K562 (cell line): ENCODE measurements around the gene XPR1. TPM values are rescaled to one million over a fixed set of nuclear protein-coding genes. Genes with fewer than 3 reads are reported as not detected.
A peak's percentile ranks its signal among the peaks of the same experiment; 100 is the strongest.

Experiments used
- ESRRB ChIP-seq: fragments of 250-450 bp; sonication (Bioruptor Pico); IDR thresholded peaks from 2 replicates; pipeline ENCODE4 v1.5.0; 2020; ENCODE audit warnings: mild to moderate bottlenecking, moderate library complexity, borderline replicate concordance
- FOXO4 ChIP-seq: fragments of 450-650 bp; formaldehyde crosslinking; IDR thresholded peaks from 2 replicates; pipeline ENCODE4 v1.4.0; 2020; ENCODE audit warnings: mild to moderate bottlenecking, moderate library complexity
- MBD1 ChIP-seq: fragments of 250-450 bp; sonication (Bioruptor Pico); IDR thresholded peaks from 2 replicates; pipeline ENCODE4 v1.8.0; 2022; ENCODE audit warnings: inconsistent platforms
- MTA1 ChIP-seq: fragments of 450-650 bp; IDR thresholded peaks from 2 replicates; pipeline ENCODE4 v1.6.1; 2017; ENCODE audit warnings: borderline replicate concordance
- MTA2 ChIP-seq: fragments of 450-650 bp; IDR thresholded peaks from 2 replicates; pipeline ENCODE4 v1.6.1; 2016; ENCODE audit warnings: low read depth
- NUFIP1 ChIP-seq: fragments of 450-650 bp; IDR thresholded peaks from 2 replicates; pipeline ENCODE4 v1.6.1; 2018; ENCODE audit not compliant: partially characterized antibody
- PTRF ChIP-seq: fragments of 450-650 bp; IDR thresholded peaks from 2 replicates; pipeline ENCODE4 v1.6.1; 2016; ENCODE audit warnings: mild to moderate bottlenecking, missing genetic modification characterization, missing compliant biosample characterization
- RBM34 ChIP-seq: fragments of 200-400 bp; formaldehyde crosslinking; IDR thresholded peaks from 2 replicates; pipeline ENCODE4 v1.6.1; 2018; ENCODE audit warnings: low read length, borderline replicate concordance; ENCODE audit not compliant: insufficient read depth
- RCOR1 ChIP-seq, 2 experiments: IDR thresholded peaks; 2 replicates each; pipeline ENCODE4 v1.6.1; 2012; ENCODE audit warnings: low read depth in 2 of 2, low read length in 2 of 2, borderline replicate concordance in 1 of 2, improper control_type of control experiment in 1 of 2
- SP1 ChIP-seq: sonication (generic); formaldehyde crosslinking; IDR thresholded peaks from 2 replicates; pipeline ENCODE4 v1.8.1; 2022; ENCODE audit warnings: mild to moderate bottlenecking, missing genetic modification reagents
- SREBF1 ChIP-seq: fragments of 150-350 bp; IDR thresholded peaks from 2 replicates; pipeline ENCODE4 v1.6.1; 2014; ENCODE audit warnings: antibody characterized with exemption, low read depth, low read length, borderline replicate concordance
- SRSF9 ChIP-seq: fragments of 200-400 bp; formaldehyde crosslinking; IDR thresholded peaks from 2 replicates; pipeline ENCODE4 v1.6.1; 2017; ENCODE audit warnings: low read depth, low read length, borderline replicate concordance
- ZBTB17 ChIP-seq: fragments of 450-650 bp; formaldehyde crosslinking; IDR thresholded peaks from 2 replicates; pipeline ENCODE4 v1.4.0; 2020; ENCODE audit warnings: mild to moderate bottlenecking
- ZBTB49 ChIP-seq: sonication (generic); formaldehyde crosslinking; IDR thresholded peaks from 2 replicates; pipeline ENCODE4 v1.8.0; 2022; ENCODE audit warnings: missing genetic modification reagents, mild to moderate bottlenecking, borderline replicate concordance
- ZFPM2 ChIP-seq: fragments of 250-450 bp; sonication (Bioruptor Pico); IDR thresholded peaks from 2 replicates; pipeline ENCODE4 v1.5.1; 2022; ENCODE audit warnings: mild to moderate bottlenecking
- ZNF583 ChIP-seq: fragments of 250-450 bp; sonication (Bioruptor Pico); IDR thresholded peaks from 2 replicates; pipeline ENCODE4 v1.4.0; 2020
- polyA plus RNA-seq, 8 experiments: library from polyadenylated mRNA; depleted of rRNA in 4 of 8; stranded (reverse) in 5 of 8; unstranded in 3 of 8; fragments of >200 nt; fragmentation: Nextera tagmentation in 2 of 8; fragmentation: Illumina TruSeq in 1 of 8; extraction: Ambion mirVana in 2 of 8; extraction: Trizol in 1 of 8; gene quantifications; 2 replicates each; pipeline versions ENCODE4 v1.2.1 to v1.2.3, GENCODE V29; 2011 to 2014; ENCODE audit warnings: inconsistent platforms in 1 of 8, missing spikeins in 1 of 8
- total RNA-seq, 7 experiments: library from RNA; depleted of rRNA in 6 of 7; stranded (reverse); fragments of >200 nt in 6 of 7; fragmentation: Illumina TruSeq in 2 of 7; extraction: Trizol in 2 of 7; gene quantifications; 2 replicates each; pipeline versions ENCODE4 v1.2.1 to v1.2.3, GENCODE V29; 2011 to 2021; ENCODE audit warnings: low replicate concordance in 1 of 7
- TF ChIP-seq, protein P1 (sequence below): fragments of 250-450 bp; sonication (Bioruptor Pico); IDR thresholded peaks from 2 replicates; pipeline ENCODE4 v1.5.0; 2020; ENCODE audit warnings: mild to moderate bottlenecking
- TF ChIP-seq, protein P2 (sequence below): sonication (generic); formaldehyde crosslinking; IDR thresholded peaks from 2 replicates; pipeline ENCODE4 v1.8.0; 2023; ENCODE audit warnings: mild to moderate bottlenecking, missing genetic modification reagents
- TF ChIP-seq, protein P3 (sequence below), 3 experiments: IDR thresholded peaks in 2 of 3; conservative IDR thresholded peaks in 1 of 3; 2 replicates each; pipeline ENCODE4 v1.5.1; 2011 to 2012; ENCODE audit warnings: low read length in 3 of 3, mild to moderate bottlenecking in 3 of 3, control low read depth in 2 of 3, improper control_type of control experiment in 1 of 3, inconsistent platforms in 1 of 3, low read depth in 1 of 3, mixed read lengths in 1 of 3, moderate library complexity in 1 of 3; ENCODE audit not compliant: insufficient read depth in 2 of 3

The XPR1 gene
- total and polyA plus RNA-seq, 9 of the 15 experiments (the other 6 are each of a cell fraction or from before 2014, with no cell fraction given) = 3.0 to 66.2 (median 38.6) TPM

DNA sequence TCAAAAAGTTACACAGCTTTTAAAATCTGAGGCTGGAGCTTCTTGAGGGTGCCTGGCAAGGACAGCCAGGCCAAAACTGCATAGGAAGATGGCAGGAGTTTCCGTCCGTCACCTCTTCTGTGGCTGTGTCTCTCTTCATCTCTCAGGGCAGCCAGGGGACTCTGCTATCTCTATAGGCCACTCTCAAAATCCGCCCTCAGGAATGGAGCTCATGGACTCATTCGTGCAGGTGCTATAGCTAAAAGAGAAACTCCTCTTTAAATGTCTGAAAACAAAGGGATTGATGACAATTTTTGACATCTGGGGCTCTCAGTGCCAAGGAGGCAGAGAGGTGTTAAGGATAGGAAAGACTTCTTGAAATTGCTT is 45.8 kb upstream of the XPR1 start (continued):
- TF ChIP-seq RBM34 (no peak), PTRF (tag) (no peak), SP1 (no peak), SRSF9 (no peak), ZBTB49 (no peak), MTA1 (no peak), NUFIP1 (no peak), ESRRB (CRISPR knock-in tag) (no peak), MBD1 (CRISPR knock-in tag) (no peak), FOXO4 (no peak), RCOR1 (IDR thresholded peaks at IDR 0.05; ENCODE audit: borderline replicate concordance in 1 of 2, low read depth in 2 of 2, low read length in 2 of 2) (peak in 1 of 2 experiments; percentile 19; a peak in 2 of 4 replicates), SREBF1 (no peak), MTA2 (no peak), ZBTB17 (CRISPR knock-in tag) (no peak), ZNF583 (CRISPR knock-in tag) (no peak), ZFPM2 (CRISPR knock-in tag) (no peak)
- TF ChIP-seq, protein P1, sequence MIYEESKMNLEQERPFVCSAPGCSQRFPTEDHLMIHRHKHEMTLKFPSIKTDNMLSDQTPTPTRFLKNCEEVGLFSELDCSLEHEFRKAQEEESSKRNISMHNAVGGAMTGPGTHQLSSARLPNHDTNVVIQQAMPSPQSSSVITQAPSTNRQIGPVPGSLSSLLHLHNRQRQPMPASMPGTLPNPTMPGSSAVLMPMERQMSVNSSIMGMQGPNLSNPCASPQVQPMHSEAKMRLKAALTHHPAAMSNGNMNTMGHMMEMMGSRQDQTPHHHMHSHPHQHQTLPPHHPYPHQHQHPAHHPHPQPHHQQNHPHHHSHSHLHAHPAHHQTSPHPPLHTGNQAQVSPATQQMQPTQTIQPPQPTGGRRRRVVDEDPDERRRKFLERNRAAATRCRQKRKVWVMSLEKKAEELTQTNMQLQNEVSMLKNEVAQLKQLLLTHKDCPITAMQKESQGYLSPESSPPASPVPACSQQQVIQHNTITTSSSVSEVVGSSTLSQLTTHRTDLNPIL (CRISPR knock-in tag) = no peak
- TF ChIP-seq, protein P2, sequence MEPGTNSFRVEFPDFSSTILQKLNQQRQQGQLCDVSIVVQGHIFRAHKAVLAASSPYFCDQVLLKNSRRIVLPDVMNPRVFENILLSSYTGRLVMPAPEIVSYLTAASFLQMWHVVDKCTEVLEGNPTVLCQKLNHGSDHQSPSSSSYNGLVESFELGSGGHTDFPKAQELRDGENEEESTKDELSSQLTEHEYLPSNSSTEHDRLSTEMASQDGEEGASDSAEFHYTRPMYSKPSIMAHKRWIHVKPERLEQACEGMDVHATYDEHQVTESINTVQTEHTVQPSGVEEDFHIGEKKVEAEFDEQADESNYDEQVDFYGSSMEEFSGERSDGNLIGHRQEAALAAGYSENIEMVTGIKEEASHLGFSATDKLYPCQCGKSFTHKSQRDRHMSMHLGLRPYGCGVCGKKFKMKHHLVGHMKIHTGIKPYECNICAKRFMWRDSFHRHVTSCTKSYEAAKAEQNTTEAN (CRISPR knock-in tag) = no peak
- TF ChIP-seq, protein P3, sequence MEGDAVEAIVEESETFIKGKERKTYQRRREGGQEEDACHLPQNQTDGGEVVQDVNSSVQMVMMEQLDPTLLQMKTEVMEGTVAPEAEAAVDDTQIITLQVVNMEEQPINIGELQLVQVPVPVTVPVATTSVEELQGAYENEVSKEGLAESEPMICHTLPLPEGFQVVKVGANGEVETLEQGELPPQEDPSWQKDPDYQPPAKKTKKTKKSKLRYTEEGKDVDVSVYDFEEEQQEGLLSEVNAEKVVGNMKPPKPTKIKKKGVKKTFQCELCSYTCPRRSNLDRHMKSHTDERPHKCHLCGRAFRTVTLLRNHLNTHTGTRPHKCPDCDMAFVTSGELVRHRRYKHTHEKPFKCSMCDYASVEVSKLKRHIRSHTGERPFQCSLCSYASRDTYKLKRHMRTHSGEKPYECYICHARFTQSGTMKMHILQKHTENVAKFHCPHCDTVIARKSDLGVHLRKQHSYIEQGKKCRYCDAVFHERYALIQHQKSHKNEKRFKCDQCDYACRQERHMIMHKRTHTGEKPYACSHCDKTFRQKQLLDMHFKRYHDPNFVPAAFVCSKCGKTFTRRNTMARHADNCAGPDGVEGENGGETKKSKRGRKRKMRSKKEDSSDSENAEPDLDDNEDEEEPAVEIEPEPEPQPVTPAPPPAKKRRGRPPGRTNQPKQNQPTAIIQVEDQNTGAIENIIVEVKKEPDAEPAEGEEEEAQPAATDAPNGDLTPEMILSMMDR (IDR thresholded peaks at IDR 0.05 in 2 of 3, conservative IDR thresholded peaks at IDR 0.05 in 1 of 3; ENCODE audit: insufficient read depth in 2 of 3, low read depth in 1 of 3, low read length in 3 of 3) = no peak
